Fibroblast of the aortic adventitia (primary cell): ENCODE measurements around the gene ZNF664. TPM values are rescaled to one million over a fixed set of nuclear protein-coding genes. Genes with fewer than 3 reads are reported as not detected.
"Not testable (repeated sequence)": the region's sequence is repeated elsewhere in the genome, so short reads cannot be mapped to it uniquely, and the experiment has no call there.

Experiments used
- DNase-seq: peaks from one replicate; pipeline ENCODE4 v3.0.0-alpha.2; 2010; ENCODE audit warnings: low read depth
- H3K4me3 ChIP-seq: 2 replicates; pipeline ENCODE4 v1.5.1; 2011; ENCODE audit warnings: low read depth, mild to moderate bottlenecking, control low read depth, low read length, moderate library complexity
- total RNA-seq: library from RNA; depleted of rRNA; stranded (reverse); fragments of >200 nt; gene quantifications from 2 replicates; pipeline ENCODE4 v1.2.3, GENCODE V29; 2012; ENCODE audit warnings: low replicate concordance
- TF ChIP-seq, protein P1 (sequence below): IDR thresholded peaks from 2 replicates; pipeline ENCODE4 v1.5.1; 2011; ENCODE audit warnings: mild to moderate bottlenecking, low read length, control low read depth, inconsistent platforms; ENCODE audit not compliant: insufficient read depth

The ZNF664 gene
- total RNA-seq, 1 donor, result 73.3 TPM

DNA sequence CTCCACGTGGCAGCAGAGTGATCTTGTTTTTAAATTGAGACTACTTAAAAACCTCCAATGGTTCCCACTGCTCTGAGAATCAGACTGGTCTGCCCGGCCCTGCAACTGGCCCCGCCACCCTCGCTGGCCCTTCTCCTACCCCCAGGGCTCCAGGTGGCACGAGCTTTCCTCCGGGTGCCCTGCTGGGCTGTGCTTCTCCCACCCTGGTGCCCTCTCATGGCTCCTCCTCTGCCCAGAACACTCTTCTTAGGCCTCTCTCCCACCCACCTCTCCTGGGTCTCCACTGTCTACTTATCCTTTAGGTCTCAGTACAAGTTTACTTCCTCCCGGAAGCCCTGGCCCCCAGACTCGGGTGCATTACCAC, 26.9 kb upstream of the ZNF664 start:
- TF ChIP-seq, protein P1, sequence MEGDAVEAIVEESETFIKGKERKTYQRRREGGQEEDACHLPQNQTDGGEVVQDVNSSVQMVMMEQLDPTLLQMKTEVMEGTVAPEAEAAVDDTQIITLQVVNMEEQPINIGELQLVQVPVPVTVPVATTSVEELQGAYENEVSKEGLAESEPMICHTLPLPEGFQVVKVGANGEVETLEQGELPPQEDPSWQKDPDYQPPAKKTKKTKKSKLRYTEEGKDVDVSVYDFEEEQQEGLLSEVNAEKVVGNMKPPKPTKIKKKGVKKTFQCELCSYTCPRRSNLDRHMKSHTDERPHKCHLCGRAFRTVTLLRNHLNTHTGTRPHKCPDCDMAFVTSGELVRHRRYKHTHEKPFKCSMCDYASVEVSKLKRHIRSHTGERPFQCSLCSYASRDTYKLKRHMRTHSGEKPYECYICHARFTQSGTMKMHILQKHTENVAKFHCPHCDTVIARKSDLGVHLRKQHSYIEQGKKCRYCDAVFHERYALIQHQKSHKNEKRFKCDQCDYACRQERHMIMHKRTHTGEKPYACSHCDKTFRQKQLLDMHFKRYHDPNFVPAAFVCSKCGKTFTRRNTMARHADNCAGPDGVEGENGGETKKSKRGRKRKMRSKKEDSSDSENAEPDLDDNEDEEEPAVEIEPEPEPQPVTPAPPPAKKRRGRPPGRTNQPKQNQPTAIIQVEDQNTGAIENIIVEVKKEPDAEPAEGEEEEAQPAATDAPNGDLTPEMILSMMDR, result no peak
- no peak for DNase-seq

DNA sequence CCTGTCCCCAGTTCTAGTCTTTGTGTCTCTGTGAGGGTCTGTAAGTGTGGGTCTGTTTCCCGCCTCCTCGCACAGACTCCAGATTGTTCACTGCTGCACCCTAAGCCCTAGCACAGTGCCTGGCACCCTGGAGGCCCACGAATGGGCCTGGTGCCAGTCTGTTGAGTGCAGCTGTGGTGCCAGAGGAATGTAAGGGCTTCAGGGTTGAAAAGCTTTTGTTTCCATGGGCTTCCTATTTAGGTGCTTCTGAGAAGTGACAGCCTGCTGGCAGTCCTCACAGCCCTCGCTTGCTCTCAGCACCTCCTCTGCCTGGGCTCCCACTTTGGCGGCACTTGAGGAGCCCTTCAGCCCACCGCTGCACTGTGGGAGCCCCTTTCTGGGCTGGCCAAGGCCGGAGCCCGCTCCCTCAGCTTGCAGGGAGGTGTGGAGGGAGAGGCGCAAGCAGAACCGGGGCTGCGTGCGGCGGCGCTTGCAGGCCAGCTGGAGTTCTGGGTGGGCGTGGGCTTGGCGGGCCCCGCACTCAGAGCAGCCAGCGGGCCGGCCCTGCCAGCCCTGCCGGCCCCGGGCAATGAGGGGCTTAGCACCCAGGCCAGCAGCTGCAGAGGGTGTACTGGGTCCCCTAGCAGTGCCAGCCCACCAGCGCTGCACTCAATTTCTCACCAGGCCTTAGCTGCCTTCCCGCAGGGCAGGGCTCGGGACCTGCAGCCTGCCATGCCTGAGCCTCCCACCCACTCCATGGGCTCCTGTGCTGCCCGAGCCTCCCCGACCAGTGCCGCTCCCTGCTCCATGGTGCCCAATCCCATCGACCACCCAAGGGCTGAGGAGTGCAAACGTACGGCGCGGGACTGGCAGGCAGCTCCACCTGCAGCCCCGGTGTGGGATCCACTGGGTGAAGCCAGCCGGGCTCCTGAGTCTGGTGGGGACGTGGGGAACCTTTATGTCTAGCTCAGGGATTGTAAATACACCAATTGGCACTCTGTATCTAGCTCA, 26.2 kb upstream of the ZNF664 start:
- H3K4me3 ChIP-seq, DNase-seq: not testable (repeated sequence)

More for the DNA sequence above, 26.9 kb upstream of the ZNF664 start:
- H3K4me3 ChIP-seq, result no peak overlapping the region

DNA sequence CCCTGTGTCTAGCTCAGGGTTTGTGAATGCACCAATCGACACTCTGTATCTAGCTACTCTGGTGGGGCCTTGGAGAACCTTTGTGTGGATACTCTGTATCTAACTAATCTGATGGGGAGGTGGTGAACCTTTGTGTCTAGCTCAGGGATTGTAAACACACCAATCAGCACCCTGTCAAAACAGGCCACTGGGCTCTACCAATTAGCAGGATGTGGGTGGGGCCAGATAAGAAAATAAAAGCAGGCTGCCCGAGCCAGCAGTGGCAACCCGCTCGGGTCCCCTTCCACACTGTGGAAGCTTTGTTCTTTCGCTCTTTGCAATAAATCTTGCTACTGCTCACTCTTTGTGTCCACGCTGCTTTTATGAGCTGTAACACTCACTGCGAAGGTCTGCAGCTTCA, 25.5 kb upstream of the ZNF664 start:
- not testable (repeated sequence) for H3K4me3 ChIP-seq, DNase-seq

- TF ChIP-seq, protein P1, result no peak
- DNase-seq, result no peak
- H3K4me3 ChIP-seq, result no peak overlapping the region
Measured at GRCh38 chr12:123948401-123948795, 24.6 kb upstream of the ZNF664 start.

DNA sequence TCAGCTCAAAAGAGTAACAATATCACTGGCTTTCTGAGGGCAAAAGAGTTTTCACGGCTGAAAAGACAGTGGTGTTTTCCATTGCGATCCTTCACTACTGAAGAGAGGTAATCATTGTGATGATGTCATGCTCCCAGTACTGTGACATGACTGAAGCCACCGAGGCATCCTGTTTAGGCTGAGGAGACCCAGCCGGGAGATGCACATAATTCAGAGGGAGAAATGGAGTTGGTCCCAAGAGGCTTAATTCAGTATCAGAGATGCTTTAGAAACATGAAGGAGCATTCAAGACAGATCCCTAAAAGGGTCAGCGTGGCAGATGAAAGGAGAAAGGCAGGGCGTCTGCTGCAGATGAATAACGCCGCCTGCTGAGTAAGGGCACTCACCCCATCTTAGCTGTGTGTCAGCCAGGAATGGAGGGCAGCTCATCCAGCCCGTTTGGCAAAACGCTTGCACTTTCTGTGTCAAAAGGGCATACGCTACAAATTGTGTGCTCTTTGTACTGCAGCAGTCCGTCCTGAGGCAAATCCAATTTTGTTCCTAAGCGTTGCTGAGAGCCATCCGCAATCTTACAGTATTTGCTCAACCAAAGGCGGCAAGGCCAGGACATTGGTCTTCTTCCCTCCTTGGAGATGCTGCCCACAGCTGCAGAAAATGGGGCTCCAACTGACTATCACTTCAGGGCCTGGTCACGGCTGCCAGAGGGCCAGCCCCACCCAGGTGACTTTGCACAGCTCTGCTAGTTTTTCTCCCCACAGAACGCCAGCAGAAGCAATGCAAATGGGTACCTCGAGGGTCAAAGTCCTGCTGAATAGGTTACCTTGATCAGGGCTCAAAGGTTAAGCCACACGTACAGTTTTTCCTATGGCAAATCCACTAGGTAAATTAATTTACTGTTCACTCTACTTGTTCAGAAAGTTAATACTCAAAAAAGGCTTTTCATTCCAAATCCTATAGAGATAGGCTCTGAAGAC, 23.9 kb upstream of the ZNF664 start:
- H3K4me3 ChIP-seq, result no peak overlapping the region
- TF ChIP-seq, protein P1, result no peak
- DNase-seq, result no peak

DNA sequence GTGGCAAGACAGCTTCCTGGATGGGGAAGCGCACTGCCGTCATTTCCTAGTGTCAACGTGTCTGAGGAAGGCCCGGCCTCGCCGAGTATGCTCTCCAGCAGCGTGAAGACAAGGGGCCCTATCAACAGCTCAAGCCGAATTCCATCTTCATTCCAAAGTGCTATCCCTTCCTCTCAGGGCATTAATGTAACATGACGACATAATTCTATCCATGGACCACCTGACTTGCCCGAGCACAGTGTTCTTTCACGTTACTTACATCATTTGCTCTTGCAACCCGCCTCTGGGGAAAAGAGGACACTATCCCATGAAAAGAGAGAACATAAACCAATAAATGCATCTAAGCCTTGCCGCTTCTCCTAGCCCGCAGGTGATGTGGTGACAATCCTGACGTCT, 23.2 kb upstream of the ZNF664 start:
- H3K4me3 ChIP-seq, result no peak overlapping the region
- no peak for DNase-seq
- TF ChIP-seq, protein P1, result no peak

DNA sequence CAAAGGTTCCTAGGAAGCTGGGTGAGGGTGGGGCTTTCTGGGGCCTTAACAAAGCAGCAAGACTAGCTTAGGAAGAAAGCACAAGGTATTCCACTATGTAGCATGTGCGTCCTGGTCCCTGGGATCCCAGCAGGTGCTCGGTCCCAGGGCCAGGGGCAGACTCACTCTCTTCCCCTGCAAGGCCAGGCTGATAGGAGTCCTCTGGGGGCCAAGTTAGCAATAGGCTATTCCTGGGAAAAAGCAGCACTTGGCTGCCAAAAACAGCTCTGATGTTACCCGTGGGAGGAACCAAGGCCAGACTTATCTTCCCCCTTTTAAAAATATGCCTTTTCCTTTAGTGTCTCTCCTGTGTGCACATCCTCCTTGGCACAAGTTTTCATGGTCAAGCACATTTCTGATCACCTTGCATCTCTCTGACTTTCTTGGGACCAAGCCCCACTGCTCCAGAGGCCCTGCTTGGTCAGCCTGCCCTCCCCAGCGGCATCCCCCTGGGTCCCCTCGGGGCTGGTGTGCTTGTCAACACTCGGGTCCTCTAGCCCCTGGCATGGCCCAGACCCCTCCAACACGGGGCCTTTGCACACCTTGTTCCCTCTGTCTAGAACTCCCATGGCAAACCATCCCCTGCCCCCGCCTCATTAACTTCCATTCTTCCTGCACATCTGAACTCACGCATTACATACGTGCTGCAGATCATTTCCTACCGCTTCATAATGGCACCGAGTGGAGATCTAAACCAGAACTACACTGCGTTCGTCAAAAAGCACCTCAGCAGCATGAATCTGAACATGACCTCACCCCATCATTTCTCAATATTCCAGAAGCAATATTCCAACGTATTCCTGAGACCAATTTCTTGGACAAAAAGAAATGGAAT, 22.3 kb upstream of the ZNF664 start:
- TF ChIP-seq, protein P1, result no peak
- DNase-seq, result peak; percentile 28
- no peak overlapping the region for H3K4me3 ChIP-seq
